ENCODE results near the gene POLQ. TPM values are rescaled to one million over a fixed set of nuclear protein-coding genes. Genes with fewer than 3 reads are reported as not detected.

The POLQ gene
- total RNA-seq, 1 experiment from 2014 or later: 14.9 TPM

GRCh38 chr3:121584418-121584817 is 38.6 kb upstream of the POLQ start:
- Mint-ChIP-seq H3K27ac (no peak overlapping the region), H3K4me1 (peaks cover 7% of the 10 kb centered on the region; the same call in 1 of the 2 replicates), H3K9me3 (no peaks in the 10 kb centered on the region), H3K27me3 (ENCODE audit: low read depth) (no peaks in the 10 kb centered on the region; the same call in 1 of the 2 replicates), H3K36me3 (no peaks in the 10 kb centered on the region), H3K4me3 (no peak overlapping the region)
- ChIA-PET CTCF (interaction anchor here (1.5 kb wide), 1 partner anchor 37 kb away, joined by 4 read pairs; no protein-coding TSS in a partner anchor), POLR2A (no interaction called here)
- 0 out of 2 replicates have a peak, but pooled peaks have one; percentile 32 for ATAC-seq
- no peak for TF ChIP-seq ATF1 (CRISPR knock-in tag; IDR thresholded peaks at IDR 0.05)
- no peak for TF ChIP-seq KAT7 (CRISPR knock-in tag; IDR thresholded peaks at IDR 0.05; ENCODE audit: borderline replicate concordance)
- TF ChIP-seq, protein P1, sequence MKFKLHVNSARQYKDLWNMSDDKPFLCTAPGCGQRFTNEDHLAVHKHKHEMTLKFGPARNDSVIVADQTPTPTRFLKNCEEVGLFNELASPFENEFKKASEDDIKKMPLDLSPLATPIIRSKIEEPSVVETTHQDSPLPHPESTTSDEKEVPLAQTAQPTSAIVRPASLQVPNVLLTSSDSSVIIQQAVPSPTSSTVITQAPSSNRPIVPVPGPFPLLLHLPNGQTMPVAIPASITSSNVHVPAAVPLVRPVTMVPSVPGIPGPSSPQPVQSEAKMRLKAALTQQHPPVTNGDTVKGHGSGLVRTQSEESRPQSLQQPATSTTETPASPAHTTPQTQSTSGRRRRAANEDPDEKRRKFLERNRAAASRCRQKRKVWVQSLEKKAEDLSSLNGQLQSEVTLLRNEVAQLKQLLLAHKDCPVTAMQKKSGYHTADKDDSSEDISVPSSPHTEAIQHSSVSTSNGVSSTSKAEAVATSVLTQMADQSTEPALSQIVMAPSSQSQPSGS (CRISPR knock-in tag; IDR thresholded peaks at IDR 0.05; ENCODE audit: borderline replicate concordance, low read depth): no peak
- TF ChIP-seq GTF2I (CRISPR knock-in tag; conservative IDR thresholded peaks at IDR 0.05): no peak
- TF ChIP-seq, protein P2, sequence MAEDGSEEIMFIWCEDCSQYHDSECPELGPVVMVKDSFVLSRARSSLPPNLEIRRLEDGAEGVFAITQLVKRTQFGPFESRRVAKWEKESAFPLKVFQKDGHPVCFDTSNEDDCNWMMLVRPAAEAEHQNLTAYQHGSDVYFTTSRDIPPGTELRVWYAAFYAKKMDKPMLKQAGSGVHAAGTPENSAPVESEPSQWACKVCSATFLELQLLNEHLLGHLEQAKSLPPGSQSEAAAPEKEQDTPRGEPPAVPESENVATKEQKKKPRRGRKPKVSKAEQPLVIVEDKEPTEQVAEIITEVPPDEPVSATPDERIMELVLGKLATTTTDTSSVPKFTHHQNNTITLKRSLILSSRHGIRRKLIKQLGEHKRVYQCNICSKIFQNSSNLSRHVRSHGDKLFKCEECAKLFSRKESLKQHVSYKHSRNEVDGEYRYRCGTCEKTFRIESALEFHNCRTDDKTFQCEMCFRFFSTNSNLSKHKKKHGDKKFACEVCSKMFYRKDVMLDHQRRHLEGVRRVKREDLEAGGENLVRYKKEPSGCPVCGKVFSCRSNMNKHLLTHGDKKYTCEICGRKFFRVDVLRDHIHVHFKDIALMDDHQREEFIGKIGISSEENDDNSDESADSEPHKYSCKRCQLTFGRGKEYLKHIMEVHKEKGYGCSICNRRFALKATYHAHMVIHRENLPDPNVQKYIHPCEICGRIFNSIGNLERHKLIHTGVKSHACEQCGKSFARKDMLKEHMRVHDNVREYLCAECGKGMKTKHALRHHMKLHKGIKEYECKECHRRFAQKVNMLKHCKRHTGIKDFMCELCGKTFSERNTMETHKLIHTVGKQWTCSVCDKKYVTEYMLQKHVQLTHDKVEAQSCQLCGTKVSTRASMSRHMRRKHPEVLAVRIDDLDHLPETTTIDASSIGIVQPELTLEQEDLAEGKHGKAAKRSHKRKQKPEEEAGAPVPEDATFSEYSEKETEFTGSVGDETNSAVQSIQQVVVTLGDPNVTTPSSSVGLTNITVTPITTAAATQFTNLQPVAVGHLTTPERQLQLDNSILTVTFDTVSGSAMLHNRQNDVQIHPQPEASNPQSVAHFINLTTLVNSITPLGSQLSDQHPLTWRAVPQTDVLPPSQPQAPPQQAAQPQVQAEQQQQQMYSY (CRISPR knock-in tag; IDR thresholded peaks at IDR 0.05): no peak
- TF ChIP-seq ZNF416 (CRISPR knock-in tag; IDR thresholded peaks at IDR 0.05): no peak
- TF ChIP-seq MLX (CRISPR knock-in tag; IDR thresholded peaks at IDR 0.05): no peak
- DNase-seq (ENCODE audit: low spot score): no peak

GRCh38 chr3:121581691-121582090 is 35.9 kb upstream of the POLQ start:
- ChIA-PET POLR2A (no interaction called here), CTCF (interaction anchor here (1.4 kb wide), 1 partner anchor 29 kb away, joined by 7 read pairs; no protein-coding TSS in a partner anchor)
- Mint-ChIP-seq H3K36me3 (no peaks in the 10 kb centered on the region), H3K27ac (no peak overlapping the region), H3K27me3 (ENCODE audit: low read depth) (no peaks in the 10 kb centered on the region; the same call in 1 of the 2 replicates), H3K4me1 (peaks cover 7% of the 10 kb centered on the region; the same call in 1 of the 2 replicates), H3K4me3 (no peak overlapping the region), H3K9me3 (no peaks in the 10 kb centered on the region)
- ATAC-seq (no peak), DNase-seq (ENCODE audit: low spot score) (no peak)
- TF ChIP-seq, protein P3, sequence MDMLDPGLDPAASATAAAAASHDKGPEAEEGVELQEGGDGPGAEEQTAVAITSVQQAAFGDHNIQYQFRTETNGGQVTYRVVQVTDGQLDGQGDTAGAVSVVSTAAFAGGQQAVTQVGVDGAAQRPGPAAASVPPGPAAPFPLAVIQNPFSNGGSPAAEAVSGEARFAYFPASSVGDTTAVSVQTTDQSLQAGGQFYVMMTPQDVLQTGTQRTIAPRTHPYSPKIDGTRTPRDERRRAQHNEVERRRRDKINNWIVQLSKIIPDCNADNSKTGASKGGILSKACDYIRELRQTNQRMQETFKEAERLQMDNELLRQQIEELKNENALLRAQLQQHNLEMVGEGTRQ (CRISPR knock-in tag; IDR thresholded peaks at IDR 0.05): no peak
- TF ChIP-seq ARID4B (CRISPR knock-in tag; IDR thresholded peaks at IDR 0.05; ENCODE audit: borderline replicate concordance): no peak
- no peak for TF ChIP-seq FOXK1 (CRISPR knock-in tag; IDR thresholded peaks at IDR 0.05)
- TF ChIP-seq, protein P4, sequence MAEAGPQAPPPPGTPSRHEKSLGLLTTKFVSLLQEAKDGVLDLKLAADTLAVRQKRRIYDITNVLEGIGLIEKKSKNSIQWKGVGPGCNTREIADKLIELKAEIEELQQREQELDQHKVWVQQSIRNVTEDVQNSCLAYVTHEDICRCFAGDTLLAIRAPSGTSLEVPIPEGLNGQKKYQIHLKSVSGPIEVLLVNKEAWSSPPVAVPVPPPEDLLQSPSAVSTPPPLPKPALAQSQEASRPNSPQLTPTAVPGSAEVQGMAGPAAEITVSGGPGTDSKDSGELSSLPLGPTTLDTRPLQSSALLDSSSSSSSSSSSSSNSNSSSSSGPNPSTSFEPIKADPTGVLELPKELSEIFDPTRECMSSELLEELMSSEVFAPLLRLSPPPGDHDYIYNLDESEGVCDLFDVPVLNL (CRISPR knock-in tag; IDR thresholded peaks at IDR 0.05; ENCODE audit: borderline replicate concordance, low read depth): no peak
- no peak for TF ChIP-seq HMGA2 (CRISPR knock-in tag; IDR thresholded peaks at IDR 0.05)
- TF ChIP-seq, protein P1 (CRISPR knock-in tag; IDR thresholded peaks at IDR 0.05; ENCODE audit: borderline replicate concordance, low read depth): no peak
- TF ChIP-seq RELA (CRISPR knock-in tag; IDR thresholded peaks at IDR 0.05; ENCODE audit: borderline replicate concordance): no peak
- no peak for TF ChIP-seq FOXP1 (CRISPR knock-in tag; IDR thresholded peaks at IDR 0.05; ENCODE audit: borderline replicate concordance)
- TF ChIP-seq SP1 (CRISPR knock-in tag; conservative IDR thresholded peaks at IDR 0.05): no peak
- TF ChIP-seq ZBTB21 (CRISPR knock-in tag; IDR thresholded peaks at IDR 0.05; ENCODE audit: borderline replicate concordance): no peak
- no peak for TF ChIP-seq KAT7 (CRISPR knock-in tag; IDR thresholded peaks at IDR 0.05; ENCODE audit: borderline replicate concordance)
- TF ChIP-seq CBFB (CRISPR knock-in tag; IDR thresholded peaks at IDR 0.05; ENCODE audit: low read depth): no peak
